K562 (cell line): ENCODE results near the gene PELI1. TPM values are rescaled to one million over a fixed set of nuclear protein-coding genes. Genes with fewer than 3 reads are reported as not detected.

ENCODE experiments used
- ATAC-seq: fragments of 200-7000 bp; cut with Tn5 transposase; 3 replicates; pipeline ENCODE4 v1.9.1; 2020; ENCODE audit warnings: moderate library complexity
- BruUV-seq: library from RNA; stranded (reverse); fragments of 400-500 nt; replicated peaks from 2 replicates; lab custom pipeline; 2021; lab: Mats Ljungman, UMichigan
- CTCF ChIA-PET: fragments of 300-600 bp; formaldehyde crosslinking; extraction: SDS; loops from one replicate; lab custom pipeline; 2021; ENCODE audit warnings: low intra/inter-chr PET ratio; lab: Yijun Ruan, JAX
- POLR2A ChIA-PET: fragments of 300-600, 350-650 bp; sonication (Branson Sonifier 250); formaldehyde crosslinking; extraction: SDS; loops from one replicate; lab custom pipeline; 2021; ENCODE audit warnings: antibody characterized with exemption, inconsistent platforms; lab: Yijun Ruan, JAX
- DNase-seq, 4 experiments: peaks; one replicate each; pipeline versions ENCODE4 v3.0.0 to v3.0.0-alpha.2; 2011 to 2018; ENCODE audit warnings: low spot score in 3 of 4, mixed read lengths in 3 of 4; ENCODE audit errors: extremely low read depth in 1 of 4
- FAIRE-seq: peaks from 2 replicates; lab custom pipeline; 2011; peaks lifted over from hg19 to GRCh38; lab: Jason Lieb, UNC
- H2AFZ ChIP-seq: 2 replicates; pipeline ENCODE4 v1.6.0; 2011; ENCODE audit warnings: low read depth, low read length, control low read depth, inconsistent platforms
- H3K27ac ChIP-seq: fragments of 200-600 bp; 3 replicates; pipeline ENCODE4 v1.8.0; 2011; ENCODE audit warnings: low read depth, mild to moderate bottlenecking, control low read depth, inconsistent platforms, low read length, moderate library complexity, mixed read lengths; ENCODE audit errors: extremely low read depth
- H3K27me3 ChIP-seq, 2 experiments: fragments of 300-600 bp in 1 of 2; 2 replicates in 1 of 2; 3 replicates in 1 of 2; pipeline versions ENCODE4 v1.6.0 to v1.8.0; 2011; ENCODE audit warnings: inconsistent platforms in 2 of 2, low read length in 2 of 2, mild to moderate bottlenecking in 1 of 2, mixed read lengths in 1 of 2, moderate library complexity in 1 of 2; ENCODE audit not compliant: control insufficient read depth in 2 of 2, insufficient read depth in 2 of 2
- H3K36me3 ChIP-seq: fragments of 300-600 bp; 3 replicates; pipeline ENCODE4 v1.8.0; 2011; ENCODE audit warnings: mild to moderate bottlenecking, low read length, inconsistent platforms; ENCODE audit not compliant: control insufficient read depth, insufficient read depth
- H3K4me1 ChIP-seq, 2 experiments: fragments of 200-600 bp in 1 of 2; replicated peaks in 1 of 2; 2 replicates in 1 of 2; 3 replicates in 1 of 2; pipeline versions ENCODE4 v1.5.1 to v1.8.0; 2011; ENCODE audit warnings: inconsistent platforms in 2 of 2, low read length in 2 of 2, mild to moderate bottlenecking in 1 of 2, mixed read lengths in 1 of 2, moderate library complexity in 1 of 2; ENCODE audit not compliant: control insufficient read depth in 2 of 2, insufficient read depth in 2 of 2
- H3K4me2 ChIP-seq: 2 replicates; pipeline ENCODE4 v1.6.1; 2011; ENCODE audit warnings: low read length, control low read depth, inconsistent platforms, mixed read lengths; ENCODE audit not compliant: insufficient read depth
- H3K4me3 ChIP-seq: fragments of 200-600 bp; sonication (generic), shearing (Covaris generic); 2 replicates; pipeline ENCODE4 v1.5.1; 2016; ENCODE audit warnings: control low read depth, inconsistent platforms
- H3K79me2 ChIP-seq: fragments of 200-600 bp; 3 replicates; pipeline ENCODE4 v1.8.0; 2011; ENCODE audit warnings: low read length, inconsistent platforms; ENCODE audit not compliant: control insufficient read depth, insufficient read depth
- H3K9ac ChIP-seq, 2 experiments: 2 replicates each; pipeline versions ENCODE4 v1.6.0 to v1.6.1; 2011; ENCODE audit warnings: low read depth in 2 of 2, low read length in 2 of 2, control low read depth in 1 of 2, inconsistent platforms in 1 of 2, mild to moderate bottlenecking in 1 of 2, mixed read lengths in 1 of 2; ENCODE audit not compliant: insufficient read depth in 1 of 2
- H3K9me1 ChIP-seq: one replicate; pipeline ENCODE4 v1.6.0; 2011; ENCODE audit warnings: inconsistent platforms, mild to moderate bottlenecking, low read length, moderate library complexity; ENCODE audit not compliant: control insufficient read depth, insufficient read depth
- H3K9me3 ChIP-seq: replicated peaks from 2 replicates; pipeline ENCODE4 v1.5.1; 2011; ENCODE audit warnings: low read depth, low read length, inconsistent platforms; ENCODE audit not compliant: control insufficient read depth, insufficient read depth
- H4K20me1 ChIP-seq: replicated peaks from 2 replicates; pipeline ENCODE4 v1.6.1; 2011; ENCODE audit warnings: low read length, inconsistent platforms, mixed read lengths; ENCODE audit not compliant: control insufficient read depth, insufficient read depth
- ATF3 ChIP-seq, 2 experiments: fragments of 450-650 bp in 1 of 2; sonication (generic) in 1 of 2; formaldehyde crosslinking in 1 of 2; IDR thresholded peaks in 1 of 2; conservative IDR thresholded peaks in 1 of 2; 2 replicates each; pipeline versions ENCODE4 v1.6.1 to v1.8.1; 2016 to 2023; ENCODE audit warnings: mild to moderate bottlenecking in 2 of 2, moderate library complexity in 2 of 2, inconsistent platforms in 1 of 2, missing genetic modification reagents in 1 of 2
- CCAR2 ChIP-seq: fragments of 200-400 bp; formaldehyde crosslinking; IDR thresholded peaks from 2 replicates; pipeline ENCODE4 v1.6.1; 2017; ENCODE audit warnings: mild to moderate bottlenecking, low read depth, low read length
- HOMEZ ChIP-seq: fragments of 250-450 bp; sonication (Bioruptor Pico); IDR thresholded peaks from 2 replicates; pipeline ENCODE4 v1.4.0; 2020; ENCODE audit warnings: mild to moderate bottlenecking, moderate library complexity
- TAF9B ChIP-seq: fragments of 450-650 bp; IDR thresholded peaks from 2 replicates; pipeline ENCODE4 v1.6.1; 2018; ENCODE audit warnings: mild to moderate bottlenecking; ENCODE audit not compliant: partially characterized antibody
- TCFL5 ChIP-seq: fragments of 250-450 bp; sonication (Bioruptor Pico); conservative IDR thresholded peaks from 2 replicates; pipeline ENCODE4 v1.6.1; 2021; ENCODE audit warnings: mild to moderate bottlenecking, moderate library complexity, matching md5 sums
- ZBTB11 ChIP-seq, 3 experiments: fragments of 200-800 bp in 1 of 3; fragments of 250-450 bp in 1 of 3; fragments of 450-650 bp in 1 of 3; sonication (Bioruptor Pico) in 1 of 3; sonication (Bioruptor generic) in 1 of 3; formaldehyde crosslinking in 1 of 3; IDR thresholded peaks; 2 replicates each; pipeline versions ENCODE4 v1.6.1 to v1.8.0; 2016 to 2022; ENCODE audit warnings: mild to moderate bottlenecking in 2 of 3, missing genetic modification characterization in 2 of 3, missing compliant biosample characterization in 1 of 3, moderate library complexity in 1 of 3
- ZNF280B ChIP-seq: fragments of 250-450 bp; sonication (Bioruptor Pico); IDR thresholded peaks from 2 replicates; pipeline ENCODE4 v1.5.1; 2021; ENCODE audit warnings: mild to moderate bottlenecking
- ZNF766 ChIP-seq: fragments of 200-800 bp; sonication (Bioruptor generic); conservative IDR thresholded peaks from 2 replicates; pipeline ENCODE4 v1.6.1; 2016; ENCODE audit warnings: missing genetic modification characterization, missing compliant biosample characterization
- in situ Hi-C: fragments of 300-500 bp; cut with MboI; formaldehyde crosslinking; loops from 4 replicates; pipeline ENCODE4 v1.15.0; 2018; ENCODE audit warnings: inconsistent platforms, mixed read lengths
- intact Hi-C: fragments of 100-400 bp; cut with micrococcal nuclease; formaldehyde crosslinking; loops from 2 replicates; pipeline ENCODE4 v1.14.2; 2022
- polyA plus RNA-seq, 8 experiments: library from polyadenylated mRNA; depleted of rRNA in 4 of 8; stranded (reverse) in 5 of 8; unstranded in 3 of 8; fragments of >200 nt; fragmentation: Nextera tagmentation in 2 of 8; fragmentation: Illumina TruSeq in 1 of 8; extraction: Ambion mirVana in 2 of 8; extraction: Trizol in 1 of 8; gene quantifications; 2 replicates each; pipeline versions ENCODE4 v1.2.1 to v1.2.3, GENCODE V29; 2011 to 2014; ENCODE audit warnings: inconsistent platforms in 1 of 8, missing spikeins in 1 of 8
- total RNA-seq, 7 experiments: library from RNA; depleted of rRNA in 6 of 7; stranded (reverse); fragments of >200 nt in 6 of 7; fragmentation: Illumina TruSeq in 2 of 7; extraction: Trizol in 2 of 7; gene quantifications; 2 replicates each; pipeline versions ENCODE4 v1.2.1 to v1.2.3, GENCODE V29; 2011 to 2021; ENCODE audit warnings: low replicate concordance in 1 of 7

The PELI1 gene
- total and polyA plus RNA-seq, 9 of the 15 experiments (the other 6 are each of a cell fraction or from before 2014, with no cell fraction given), result 3.3 to 19.2 (median 12.5) TPM

GRCh38 chr2:64128943-64129391 lies 15.3 kb downstream of the PELI1 start:
- no peaks in the 10 kb centered on the region for H3K9me1 ChIP-seq
- no peaks in the 10 kb centered on the region for H3K27me3 ChIP-seq
- no peak overlapping the region for H3K4me3 ChIP-seq
- H4K20me1 ChIP-seq, result no peaks in the 10 kb centered on the region
- H3K4me2 ChIP-seq, result no peak overlapping the region
- ATAC-seq, result no peak
- H3K9ac ChIP-seq, result no peak overlapping the region
- TF ChIP-seq CCAR2 (no peak), TCFL5 (no peak), ATF3 (IDR thresholded peaks at IDR 0.05) (no peak), ATF3 (CRISPR knock-in tag; conservative IDR thresholded peaks at IDR 0.05) (no peak), ZNF280B (CRISPR knock-in tag) (no peak), HOMEZ (no peak), TAF9B (no peak), ZBTB11 (CRISPR knock-in tag; IDR thresholded peaks at IDR 0.05) (no peak), ZNF766 (CRISPR knock-in tag) (no peak)
- TF ChIP-seq, all 486 proteins: peak for 0
- H3K79me2 ChIP-seq, result peaks cover 28% of the 10 kb centered on the region; the same call in 2 of the 3 replicates
- ChIA-PET POLR2A (no interaction called here), CTCF (no interaction called here)
- in situ Hi-C loops (no loop called here), intact Hi-C loops (no loop called here)
- FAIRE-seq (peak; percentile 51), DNase-seq (no peak)
- H2AFZ ChIP-seq, result no peak overlapping the region
- H3K36me3 ChIP-seq, result no peaks in the 10 kb centered on the region
- no peak overlapping the region for H3K27ac ChIP-seq
- peaks cover 0 to 3% of the 10 kb centered on the region in 2 experiments; a peak in 1 of 5 replicates for H3K4me1 ChIP-seq
- no peaks in the 10 kb centered on the region for H3K9me3 ChIP-seq
- BruUV-seq, result no TSS peak
